ENCODE data around the gene ARHGEF17.

- no peak for TF ChIP-seq CTCF (IDR thresholded peaks at IDR 0.05)
- no peak for TF ChIP-seq POLR2A (IDR thresholded peaks at IDR 0.05)
Measured at GRCh38 chr11:73384531-73384871, 76.4 kb downstream of the ARHGEF17 start.

All from Peyer's patch (tissue), 4 donors.